BLaER1 (cell line): ENCODE data around the gene NLRC3.
A peak's percentile ranks its signal among the peaks of the same experiment; 100 is the strongest.
"Not testable (repeated sequence)": the region's sequence is repeated elsewhere in the genome, so short reads cannot be mapped to it uniquely, and the experiment has no call there.

Source experiments
- H3K27ac ChIP-seq: shearing (Covaris generic); formaldehyde crosslinking; 2 replicates; pipeline ENCODE4 v1.8.1; 2022
- H3K27me3 ChIP-seq: shearing (Covaris generic); formaldehyde crosslinking; 2 replicates; pipeline ENCODE4 v1.8.1; 2022
- H3K36me3 ChIP-seq: shearing (Covaris generic); formaldehyde crosslinking; 2 replicates; pipeline ENCODE4 v1.8.1; 2022
- H3K4me1 ChIP-seq: shearing (Covaris generic); formaldehyde crosslinking; 2 replicates; pipeline ENCODE4 v1.8.1; 2022
- H3K4me2 ChIP-seq: shearing (Covaris generic); formaldehyde crosslinking; 2 replicates; pipeline ENCODE4 v1.8.1; 2022
- H3K4me3 ChIP-seq: shearing (Covaris generic); formaldehyde crosslinking; 2 replicates; pipeline ENCODE4 v1.8.1; 2022
- H3K9ac ChIP-seq: shearing (Covaris generic); formaldehyde crosslinking; 2 replicates; pipeline ENCODE4 v1.8.1; 2022
- H3K9me3 ChIP-seq: shearing (Covaris generic); formaldehyde crosslinking; 2 replicates; pipeline ENCODE4 v1.8.1; 2022
- H4K20me1 ChIP-seq: shearing (Covaris generic); formaldehyde crosslinking; 2 replicates; pipeline ENCODE4 v1.8.1; 2022
- Cebpa-rat ChIP-seq: shearing (Covaris generic); IDR thresholded peaks from 2 replicates; pipeline ENCODE4 v1.8.1; 2022

Gene NLRC3

GRCh38 chr16:3538222-3538621 lies 39.0 kb downstream of the NLRC3 start:
- Histone ChIP-seq H3K36me3 (peaks cover 93% of the 10 kb centered on the region), H3K4me1 (peaks cover 15% of the 10 kb centered on the region), H4K20me1 (no peaks in the 10 kb centered on the region), H3K4me2 (no peak overlapping the region), H3K4me3 (no peak overlapping the region), H3K27me3 (no peaks in the 10 kb centered on the region), H3K9me3 (no peaks in the 10 kb centered on the region), H3K27ac (no peak overlapping the region), H3K9ac (no peak overlapping the region)
- no peak for TF ChIP-seq Cebpa-rat

- no peak overlapping the region for H3K4me2 ChIP-seq
- no peak overlapping the region for H3K4me3 ChIP-seq
- H3K9ac ChIP-seq = no peak overlapping the region
- H3K4me1 ChIP-seq = peaks cover 4% of the 10 kb centered on the region
- TF ChIP-seq Cebpa-rat = no peak
- no peak overlapping the region for H3K27ac ChIP-seq
- peaks cover 90% of the 10 kb centered on the region for H3K36me3 ChIP-seq
- H3K9me3 ChIP-seq = no peaks in the 10 kb centered on the region
- no peaks in the 10 kb centered on the region for H4K20me1 ChIP-seq
- H3K27me3 ChIP-seq = no peaks in the 10 kb centered on the region
Observed at GRCh38 chr16:3536851-3537250, 40.4 kb downstream of the NLRC3 start.

DNA sequence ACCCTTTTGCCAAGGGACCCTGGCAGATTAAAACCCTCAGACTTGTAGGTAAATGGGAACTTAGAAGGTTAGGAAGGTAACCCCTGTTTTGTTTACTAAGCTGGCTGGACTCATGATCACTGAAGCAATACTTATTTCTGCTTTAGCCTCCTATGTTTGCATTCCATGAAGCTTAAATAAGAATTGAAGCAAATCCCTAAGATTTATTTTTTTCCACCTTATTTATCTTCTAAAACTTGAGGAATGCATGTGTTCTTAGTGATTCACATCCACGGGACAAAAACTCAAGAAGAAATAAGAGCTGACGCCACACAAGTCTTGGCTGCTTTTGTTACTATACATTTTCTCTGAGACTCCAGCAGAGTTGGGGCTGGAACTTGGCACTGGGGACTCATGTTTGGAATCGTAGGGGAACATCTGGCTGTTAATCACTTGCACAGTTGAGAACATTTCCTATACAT lies 40.9 kb downstream of the NLRC3 start:
- Histone ChIP-seq H3K36me3 (peaks cover 90% of the 10 kb centered on the region), H4K20me1 (no peaks in the 10 kb centered on the region), H3K4me1 (no peaks in the 10 kb centered on the region), H3K4me2 (no peak overlapping the region), H3K9me3 (no peaks in the 10 kb centered on the region), H3K27me3 (no peaks in the 10 kb centered on the region), H3K27ac (no peak overlapping the region), H3K9ac (no peak overlapping the region), H3K4me3 (no peak overlapping the region)
- no peak for TF ChIP-seq Cebpa-rat

GRCh38 chr16:3534126-3534525 lies 43.1 kb downstream of the NLRC3 start:
- H3K4me3 ChIP-seq = no peak overlapping the region
- no peak overlapping the region for H3K9ac ChIP-seq
- no peaks in the 10 kb centered on the region for H3K27me3 ChIP-seq
- TF ChIP-seq Cebpa-rat = no peak
- peaks cover 82% of the 10 kb centered on the region for H3K36me3 ChIP-seq
- no peaks in the 10 kb centered on the region for H3K9me3 ChIP-seq
- no peaks in the 10 kb centered on the region for H3K4me1 ChIP-seq
- H3K27ac ChIP-seq = no peak overlapping the region
- no peak overlapping the region for H3K4me2 ChIP-seq
- H4K20me1 ChIP-seq = no peaks in the 10 kb centered on the region

DNA sequence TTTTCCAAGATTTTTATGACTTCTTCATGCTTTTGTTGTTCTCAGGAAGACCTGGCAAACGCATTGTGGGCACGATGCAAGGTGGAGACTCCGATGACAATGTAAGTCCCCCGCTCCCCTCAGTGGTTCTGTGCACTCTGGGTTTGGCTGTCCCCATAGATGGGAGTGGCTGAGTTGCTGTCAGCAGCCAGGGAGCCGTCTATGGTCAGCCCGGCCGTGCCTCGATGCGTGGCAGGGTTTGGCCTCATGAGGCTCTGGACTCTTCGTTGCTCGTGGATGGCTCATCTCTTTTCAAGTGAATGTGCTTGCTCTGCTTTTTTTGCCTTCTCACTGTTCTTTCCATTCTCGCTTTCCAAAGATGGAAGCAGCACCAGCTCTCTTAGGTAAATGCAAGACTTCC lies 44.5 kb downstream of the NLRC3 start:
- H3K4me2 ChIP-seq = no peak overlapping the region
- H3K27ac ChIP-seq = no peak overlapping the region
- H3K27me3 ChIP-seq = no peaks in the 10 kb centered on the region
- no peak overlapping the region for H3K9ac ChIP-seq
- H3K4me3 ChIP-seq = no peak overlapping the region
- no peaks in the 10 kb centered on the region for H4K20me1 ChIP-seq
- no peaks in the 10 kb centered on the region for H3K9me3 ChIP-seq
- no peaks in the 10 kb centered on the region for H3K4me1 ChIP-seq
- H3K36me3 ChIP-seq = peaks cover 85% of the 10 kb centered on the region
- no peak for TF ChIP-seq Cebpa-rat

DNA sequence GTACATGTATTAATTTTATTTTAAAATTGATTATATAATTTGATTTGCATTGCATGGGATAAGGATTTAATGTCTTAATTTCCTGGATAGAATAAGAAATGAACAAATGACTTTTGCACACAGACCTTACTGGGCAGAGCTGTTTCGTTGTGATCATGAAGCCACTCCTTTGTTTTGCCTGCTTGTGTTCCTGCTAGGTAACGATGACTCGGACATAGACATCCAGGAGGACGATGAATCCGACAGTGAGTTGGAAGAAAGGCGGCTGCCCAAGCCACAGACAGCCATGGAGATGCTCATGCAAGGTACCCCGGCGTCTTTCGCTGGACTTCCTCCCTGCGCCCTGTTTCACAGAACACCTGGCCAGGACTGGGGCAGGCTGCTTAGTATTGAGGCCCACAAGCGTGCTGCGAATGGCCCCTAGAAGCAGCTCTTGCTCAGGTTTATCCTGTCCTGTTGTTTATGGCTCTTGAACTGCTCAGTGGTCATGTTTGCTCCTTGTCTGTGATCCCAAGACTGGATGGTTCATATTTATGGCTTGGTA lies 46.8 kb downstream of the NLRC3 start:
- no peak for TF ChIP-seq Cebpa-rat
- Histone ChIP-seq H3K9me3 (no peaks in the 10 kb centered on the region), H3K27me3 (no peaks in the 10 kb centered on the region), H3K4me3 (no peak overlapping the region), H3K27ac (no peak overlapping the region), H3K4me1 (peaks cover 9% of the 10 kb centered on the region), H3K36me3 (peaks cover 75% of the 10 kb centered on the region), H3K4me2 (no peak overlapping the region), H3K9ac (no peak overlapping the region), H4K20me1 (no peaks in the 10 kb centered on the region)

DNA sequence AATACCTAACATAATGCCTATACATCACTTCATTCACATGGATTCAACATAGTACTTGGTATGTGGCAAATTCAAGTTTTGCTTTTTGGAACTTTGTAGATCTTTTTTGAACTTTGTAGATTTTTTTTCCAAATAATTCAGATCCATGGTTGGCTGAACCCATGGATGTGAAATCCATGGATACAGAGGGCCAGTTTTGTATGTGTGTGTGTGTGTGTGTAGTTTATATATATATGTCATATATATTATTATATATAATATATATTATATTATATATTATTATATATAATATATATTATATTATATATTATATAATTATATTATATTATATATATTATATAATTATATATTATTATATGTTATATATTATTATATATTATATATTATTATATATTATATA lies 48.0 kb downstream of the NLRC3 start:
- Histone ChIP-seq H3K27ac (no peak overlapping the region), H3K4me2 (no peak overlapping the region), H3K4me1 (peaks cover 9% of the 10 kb centered on the region), H3K4me3 (no peak overlapping the region), H4K20me1 (no peaks in the 10 kb centered on the region), H3K9ac (no peak overlapping the region), H3K9me3 (no peaks in the 10 kb centered on the region), H3K27me3 (no peaks in the 10 kb centered on the region), H3K36me3 (peaks cover 74% of the 10 kb centered on the region)
- TF ChIP-seq Cebpa-rat = no peak

- no peaks in the 10 kb centered on the region for H3K9me3 ChIP-seq
- H3K27me3 ChIP-seq = no peaks in the 10 kb centered on the region
- no peak overlapping the region for H3K4me2 ChIP-seq
- peaks cover 9% of the 10 kb centered on the region for H3K4me1 ChIP-seq
- peaks cover 74% of the 10 kb centered on the region for H3K36me3 ChIP-seq
- no peak overlapping the region for H3K4me3 ChIP-seq
- no peak overlapping the region for H3K9ac ChIP-seq
- TF ChIP-seq Cebpa-rat = no peak
- H3K27ac ChIP-seq = no peak overlapping the region
- no peaks in the 10 kb centered on the region for H4K20me1 ChIP-seq
Observed at GRCh38 chr16:3528406-3528805, 48.8 kb downstream of the NLRC3 start.

- H3K4me2 ChIP-seq = 0 out of 2 replicates have a peak overlapping the region, but pooled peaks have one; percentile 34
- H3K9me3 ChIP-seq, H3K27ac ChIP-seq, H3K4me3 ChIP-seq, H3K4me1 ChIP-seq, H3K27me3 ChIP-seq, H4K20me1 ChIP-seq, H3K9ac ChIP-seq: not testable (repeated sequence)
- peaks cover 72% of the 10 kb centered on the region for H3K36me3 ChIP-seq
Observed at GRCh38 chr16:3527216-3527829, 49.9 kb downstream of the NLRC3 start.

DNA sequence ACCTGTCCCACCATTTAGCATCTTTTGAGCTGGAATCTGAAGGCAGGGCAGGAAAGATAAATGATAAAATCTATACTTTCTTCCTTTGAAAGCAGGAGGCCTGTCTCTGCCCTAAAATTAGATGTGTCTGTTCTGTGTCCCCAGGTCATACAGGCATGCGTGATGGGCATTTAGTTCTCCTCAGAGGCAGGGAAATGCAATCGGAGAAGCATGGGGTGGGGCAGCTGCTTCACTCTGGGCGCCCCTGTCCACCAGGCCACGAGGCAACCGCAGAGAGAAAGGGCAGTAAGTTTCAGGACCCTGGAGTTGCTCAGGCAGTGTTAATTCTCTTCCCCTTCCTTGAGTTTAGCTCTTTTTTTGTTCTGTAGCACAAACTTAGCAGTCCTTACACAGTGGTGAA lies 51.3 kb downstream of the NLRC3 start:
- 0 out of 2 replicates have a peak overlapping the region, but pooled peaks have one; percentile 13 for H3K27ac ChIP-seq

More for the DNA sequence above, 51.3 kb downstream of the NLRC3 start:
- H3K27me3 ChIP-seq = no peaks in the 10 kb centered on the region
- H4K20me1 ChIP-seq = no peaks in the 10 kb centered on the region
- peaks cover 9% of the 10 kb centered on the region for H3K4me1 ChIP-seq
- peaks cover 64% of the 10 kb centered on the region for H3K36me3 ChIP-seq
- H3K4me2 ChIP-seq = peak overlapping the region; percentile 24; the same call in 1 of the 2 replicates
- no peak overlapping the region for H3K4me3 ChIP-seq
- no peak for TF ChIP-seq Cebpa-rat
- H3K9me3 ChIP-seq = no peaks in the 10 kb centered on the region
- peak overlapping the region; percentile 48; the same call in 1 of the 2 replicates for H3K9ac ChIP-seq
